Heart right ventricle (tissue), 16 donors: ENCODE results near the gene HRG. TPM values are rescaled to one million over a fixed set of nuclear protein-coding genes. Genes with fewer than 3 reads are reported as not detected.

Experiments used
- ATAC-seq, 8 donors: fragments of 200-7000 bp; cut with Tn5 transposase; one replicate each; pipeline ENCODE4 v1.9.1; 2020; ENCODE audit warnings: mild to moderate bottlenecking in 8 of 8, moderate library complexity in 8 of 8, moderate number of reproducible peaks in 1 of 8
- DNase-seq, 2 donors: peaks; one replicate each; pipeline ENCODE4 v3.0.0-alpha.2; 2020
- H3K27ac ChIP-seq, 10 donors: fragments of 200-600 bp; sonication (generic) in 2 of 10; one replicate each; pipeline versions ENCODE4 v1.5.0 to v1.8.0; 2020 to 2022; ENCODE audit warnings: mild to moderate bottlenecking in 3 of 10
- H3K27me3 ChIP-seq, 7 donors: fragments of 200-600 bp; one replicate each; pipeline ENCODE4 v1.8.0; 2021 to 2022; ENCODE audit warnings: mild to moderate bottlenecking in 2 of 7
- H3K36me3 ChIP-seq, 9 donors: fragments of 200-600 bp; sonication (generic) in 1 of 9; one replicate each; pipeline versions ENCODE4 v1.5.0 to v1.8.0; 2020 to 2022; ENCODE audit warnings: mild to moderate bottlenecking in 2 of 9
- H3K4me1 ChIP-seq, 9 donors: fragments of 200-600 bp; sonication (generic) in 1 of 9; one replicate each; pipeline versions ENCODE4 v1.5.0 to v1.8.0; 2020 to 2022; ENCODE audit warnings: mild to moderate bottlenecking in 4 of 9
- H3K4me3 ChIP-seq, 10 donors: fragments of 200-600 bp; sonication (generic) in 2 of 10; one replicate each; pipeline versions ENCODE4 v1.5.0 to v1.8.0; 2020 to 2022; ENCODE audit warnings: mild to moderate bottlenecking in 7 of 10, moderate library complexity in 2 of 10
- H3K9me3 ChIP-seq, 11 donors: fragments of 200-600 bp in 10 of 11; sonication (generic) in 2 of 11; one replicate each; pipeline versions ENCODE4 v1.5.0 to v1.8.0; 2013 to 2022; ENCODE audit warnings: mild to moderate bottlenecking in 2 of 11, control low read depth in 1 of 11, moderate library complexity in 1 of 11
- CTCF ChIP-seq, 9 donors: fragments of 200-600 bp; sonication (generic) in 2 of 9; IDR thresholded peaks; one replicate each; pipeline versions ENCODE4 v1.5.0 to v1.8.0; 2021 to 2022; ENCODE audit warnings: antibody characterized with exemption in 9 of 9, mild to moderate bottlenecking in 5 of 9, moderate library complexity in 1 of 9
- WGBS, 2 donors: extraction: QIAGEN DNeasy Blood & Tissue Kit; methylation state at CpG; one replicate each; pipeline ENCODE4 v1.1.7; 2013; ENCODE audit warnings: inconsistent platforms in 1 of 2; 5-methylcytosine and 5-hydroxymethylcytosine counted together
- intact Hi-C, 10 donors: fragments of 100-400 bp; cut with DNase I; formaldehyde crosslinking; loops; one replicate each; pipeline versions ENCODE4 v1.11.1 to v1.14.2; 2022
- polyA plus RNA-seq, 2 donors: library from polyadenylated mRNA; stranded (reverse); fragments of 200-250 nt; gene quantifications; one replicate each; pipeline ENCODE4 v1.2.3, GENCODE V29; 2013
- total RNA-seq, 10 donors: library from RNA; stranded (reverse); fragmentation: NEBNext Ultra II Directional in 3 of 10; extraction: Animal tissue kit (Norgen Biotek cat#: 25700) in 3 of 10; gene quantifications; one replicate each; pipeline versions ENCODE4 v1.2.1 to v1.2.4, GENCODE V29; 2021 to 2023
- donor health status: Arrhythmogenic right ventricular cardiomyopathy.
- donor health status: ischemic (EF 13 %, LVEDD 7.1; RV severe dilation, severe dysfunction).
- donor health status: healthy with polysubstance abuse.
- donor health status: DM: no; HTN: yes; CAD: no.
- donor health status: DM: no; HTN: no; CAD: no.
- donor health status: ischemic (EF 25% LVEDD 6.9; RV normal size, moderate dysfunction).
- donor health status: ischemic (EF 25% LVEDD 5.7; RV mildly dilated, moderate dysfunction).
- donor health status: healthy.
- donor health status: DM: yes; HTN: yes; CAD: no.
- donor health status: Ischemic cardiomyopathy.
- donor health status: ischemic (EF 35%, LVEDD 5.7; RV mildly dilated, moderate dysfunction).
- donor health status: nonischemic (EF 11% LVEDD 7.7; RV severe dilation, severe dysfunction).
- donor health status: DM: yes; HTN: yes; CAD: no.
- donor health status: PGD.
- donor health status: ischemic (EF 29% LVEDD 5.4; RV normal size, mild dysfunction).
- donor health status: nonischemic (EF 23%, LVEDD 6.1; RV moderate dilation, normal function).

Gene HRG
- total and polyA plus RNA-seq, 12 donors: 0.20 TPM; not detected in 11

GRCh38 chr3:186636536-186636935 is 29.3 kb upstream of the HRG start:
- no peak for TF ChIP-seq CTCF (IDR thresholded peaks at IDR 0.05)
- peaks cover 0 to 6% (median 0%) of the 10 kb centered on the region in 11 donors for H3K9me3 ChIP-seq
- 87 to 91% methylated on average over 7 of the region's 7 CpGs for WGBS, 2 donors

GRCh38 chr3:186637686-186638085 is 28.1 kb upstream of the HRG start:
- WGBS, 2 donors: 77 to 78% methylated on average over 3 of the region's 3 CpGs
- ATAC-seq (no peak), DNase-seq (no peak)
- Histone ChIP-seq H3K27ac (no peak overlapping the region), H3K9me3 (peaks cover 0 to 6% (median 0%) of the 10 kb centered on the region in 11 donors), H3K4me3 (no peak overlapping the region), H3K4me1 (peaks cover 0 to 19% (median 7%) of the 10 kb centered on the region in 9 donors), H3K27me3 (peaks cover 0 to 3% (median 0%) of the 10 kb centered on the region in 7 donors), H3K36me3 (no peaks in the 10 kb centered on the region)
- TF ChIP-seq CTCF (IDR thresholded peaks at IDR 0.05): no peak
- intact Hi-C loops: no loop called here

More at GRCh38 chr3:186636536-186636935, 29.3 kb upstream of the HRG start:
- H3K27me3 ChIP-seq: peaks cover 0 to 8% (median 0%) of the 10 kb centered on the region in 7 donors
- peaks cover 0 to 19% (median 7%) of the 10 kb centered on the region in 9 donors for H3K4me1 ChIP-seq
- H3K4me3 ChIP-seq: no peak overlapping the region
- intact Hi-C loops: no loop called here
- H3K27ac ChIP-seq: no peak overlapping the region
- no peak for DNase-seq
- no peaks in the 10 kb centered on the region for H3K36me3 ChIP-seq
- ATAC-seq: no peak

GRCh38 chr3:186638259-186638658 is 27.6 kb upstream of the HRG start:
- ATAC-seq (no peak), DNase-seq (no peak)
- TF ChIP-seq CTCF (IDR thresholded peaks at IDR 0.05): no peak
- H3K9me3 ChIP-seq: peaks cover 0 to 6% (median 0%) of the 10 kb centered on the region in 11 donors
- peaks cover 0 to 3% (median 0%) of the 10 kb centered on the region in 7 donors for H3K27me3 ChIP-seq
- intact Hi-C loops: no loop called here
- peaks cover 0 to 19% (median 7%) of the 10 kb centered on the region in 9 donors for H3K4me1 ChIP-seq
- no peaks in the 10 kb centered on the region for H3K36me3 ChIP-seq
- no peak overlapping the region for H3K27ac ChIP-seq
- H3K4me3 ChIP-seq: no peak overlapping the region
- 86 to 90% methylated on average over 2 of the region's 2 CpGs for WGBS, 2 donors

GRCh38 chr3:186639778-186640472 is 25.9 kb upstream of the HRG start, which contains the start of gene FETUB:
TSS of gene FETUB (plus strand) at chr3:186640399. CDS start at chr3:186640461, 62 bp downstream.
- peaks cover 0 to 19% (median 7%) of the 10 kb centered on the region in 9 donors for H3K4me1 ChIP-seq
- intact Hi-C loops: loop anchor here in 1 of 10 donors (10.0 kb wide), 1 partner anchor 505 kb away; no protein-coding TSS in a partner anchor
- no peak for TF ChIP-seq CTCF (IDR thresholded peaks at IDR 0.05)
- 80 to 83% methylated on average over 1 of the region's 1 CpG for WGBS, 2 donors
- peaks cover 0 to 3% (median 0%) of the 10 kb centered on the region in 7 donors for H3K27me3 ChIP-seq
- H3K27ac ChIP-seq: no peak within 1 kb of the TSS
- H3K4me3 ChIP-seq: no peak within 1 kb of the TSS
- H3K36me3 ChIP-seq: no peaks in the 10 kb centered on the region
- ATAC-seq (peak in 6 of 8 donors; percentile 44 to 74 (median 62)), DNase-seq (no peak)
- peaks cover 0 to 6% (median 0%) of the 10 kb centered on the region in 11 donors for H3K9me3 ChIP-seq
